Measurements from ENCODE around the gene TMEM169.

Gene TMEM169

GRCh38 chr2:216052420-216052819 lies 29.3 kb upstream of the TMEM169 start:
- Histone ChIP-seq H3K36me3 (ENCODE audit: control insufficient read depth, insufficient read depth, low read length, severe bottlenecking) (peaks cover 34% of the 10 kb centered on the region), H3K27me3 (replicated peaks; ENCODE audit: control insufficient read depth, insufficient read depth, low read length) (no peaks in the 10 kb centered on the region), H3K4me3 (ENCODE audit: low read length) (no peak overlapping the region), H3K9ac (ENCODE audit: low read length) (no peak overlapping the region), H3K4me1 (ENCODE audit: control insufficient read depth, insufficient read depth, low read length) (peaks cover 4% of the 10 kb centered on the region), H3K9me3 (ENCODE audit: control insufficient read depth, low read length) (no peaks in the 10 kb centered on the region)
- DNase-seq (ENCODE audit: low read depth), result no peak

GRCh38 chr2:216055680-216056079 lies 26.0 kb upstream of the TMEM169 start:
- Histone ChIP-seq H3K9me3 (ENCODE audit: control insufficient read depth, low read length) (no peaks in the 10 kb centered on the region), H3K4me1 (ENCODE audit: control insufficient read depth, insufficient read depth, low read length) (peaks cover 11% of the 10 kb centered on the region), H3K4me3 (ENCODE audit: low read length) (no peak overlapping the region), H3K9ac (ENCODE audit: low read length) (no peak overlapping the region), H3K36me3 (ENCODE audit: control insufficient read depth, insufficient read depth, low read length, severe bottlenecking) (peaks cover 43% of the 10 kb centered on the region), H3K27me3 (replicated peaks; ENCODE audit: control insufficient read depth, insufficient read depth, low read length) (no peaks in the 10 kb centered on the region)
- DNase-seq (ENCODE audit: low read depth), result no peak

GRCh38 chr2:216056739-216057138 lies 25.0 kb upstream of the TMEM169 start:
- Histone ChIP-seq H3K9me3 (ENCODE audit: control insufficient read depth, low read length) (no peaks in the 10 kb centered on the region), H3K36me3 (ENCODE audit: control insufficient read depth, insufficient read depth, low read length, severe bottlenecking) (peaks cover 43% of the 10 kb centered on the region), H3K27me3 (replicated peaks; ENCODE audit: control insufficient read depth, insufficient read depth, low read length) (no peaks in the 10 kb centered on the region), H3K4me3 (ENCODE audit: low read length) (no peak overlapping the region), H3K9ac (ENCODE audit: low read length) (no peak overlapping the region), H3K4me1 (ENCODE audit: control insufficient read depth, insufficient read depth, low read length) (peaks cover 11% of the 10 kb centered on the region)
- DNase-seq (ENCODE audit: low read depth), result no peak

- Histone ChIP-seq H3K4me1 (ENCODE audit: control insufficient read depth, insufficient read depth, low read length) (peaks cover 11% of the 10 kb centered on the region), H3K4me3 (ENCODE audit: low read length) (no peak overlapping the region), H3K9ac (ENCODE audit: low read length) (no peak overlapping the region), H3K9me3 (ENCODE audit: control insufficient read depth, low read length) (no peaks in the 10 kb centered on the region), H3K36me3 (ENCODE audit: control insufficient read depth, insufficient read depth, low read length, severe bottlenecking) (peaks cover 53% of the 10 kb centered on the region), H3K27me3 (replicated peaks; ENCODE audit: control insufficient read depth, insufficient read depth, low read length) (no peaks in the 10 kb centered on the region)
- peak; percentile 21 for DNase-seq (ENCODE audit: low read depth)
These were observed 24.0 kb upstream of the TMEM169 start for GRCh38 chr2:216057688-216058193.

- no peak overlapping the region for H3K9ac ChIP-seq (ENCODE audit: low read length)
- peaks cover 18% of the 10 kb centered on the region for H3K4me1 ChIP-seq (ENCODE audit: control insufficient read depth, insufficient read depth, low read length)
- H3K4me3 ChIP-seq (ENCODE audit: low read length), result no peak overlapping the region
- H3K36me3 ChIP-seq (ENCODE audit: control insufficient read depth, insufficient read depth, low read length, severe bottlenecking), result peaks cover 54% of the 10 kb centered on the region
- H3K9me3 ChIP-seq (ENCODE audit: control insufficient read depth, low read length), result no peaks in the 10 kb centered on the region
- no peaks in the 10 kb centered on the region for H3K27me3 ChIP-seq (replicated peaks; ENCODE audit: control insufficient read depth, insufficient read depth, low read length)
- no peak for DNase-seq (ENCODE audit: low read depth)
These were observed 22.4 kb upstream of the TMEM169 start for GRCh38 chr2:216059233-216059834.

- Histone ChIP-seq H3K9ac (ENCODE audit: low read length) (no peak overlapping the region), H3K27me3 (replicated peaks; ENCODE audit: control insufficient read depth, insufficient read depth, low read length) (no peaks in the 10 kb centered on the region), H3K36me3 (ENCODE audit: control insufficient read depth, insufficient read depth, low read length, severe bottlenecking) (peaks cover 45% of the 10 kb centered on the region), H3K9me3 (ENCODE audit: control insufficient read depth, low read length) (no peaks in the 10 kb centered on the region), H3K4me3 (ENCODE audit: low read length) (no peak overlapping the region), H3K4me1 (ENCODE audit: control insufficient read depth, insufficient read depth, low read length) (peaks cover 29% of the 10 kb centered on the region)
- no peak for DNase-seq (ENCODE audit: low read depth)
These were observed 17.6 kb upstream of the TMEM169 start for GRCh38 chr2:216064014-216064630.

- H3K9me3 ChIP-seq (ENCODE audit: control insufficient read depth, low read length), result no peaks in the 10 kb centered on the region
- no peaks in the 10 kb centered on the region for H3K27me3 ChIP-seq (replicated peaks; ENCODE audit: control insufficient read depth, insufficient read depth, low read length)
- H3K4me1 ChIP-seq (ENCODE audit: control insufficient read depth, insufficient read depth, low read length), result peaks cover 29% of the 10 kb centered on the region
- no peak overlapping the region for H3K4me3 ChIP-seq (ENCODE audit: low read length)
- no peak overlapping the region for H3K9ac ChIP-seq (ENCODE audit: low read length)
- no peak for DNase-seq (ENCODE audit: low read depth)
- H3K36me3 ChIP-seq (ENCODE audit: control insufficient read depth, insufficient read depth, low read length, severe bottlenecking), result peaks cover 40% of the 10 kb centered on the region
These were observed 17.1 kb upstream of the TMEM169 start for GRCh38 chr2:216064665-216065064.

- H3K27me3 ChIP-seq (replicated peaks; ENCODE audit: control insufficient read depth, insufficient read depth, low read length), result no peaks in the 10 kb centered on the region
- peaks cover 35% of the 10 kb centered on the region for H3K36me3 ChIP-seq (ENCODE audit: control insufficient read depth, insufficient read depth, low read length, severe bottlenecking)
- H3K4me1 ChIP-seq (ENCODE audit: control insufficient read depth, insufficient read depth, low read length), result peaks cover 39% of the 10 kb centered on the region
- no peaks in the 10 kb centered on the region for H3K9me3 ChIP-seq (ENCODE audit: control insufficient read depth, low read length)
- no peak overlapping the region for H3K9ac ChIP-seq (ENCODE audit: low read length)
- DNase-seq (ENCODE audit: low read depth), result no peak
- no peak overlapping the region for H3K4me3 ChIP-seq (ENCODE audit: low read length)
These were observed 15.5 kb upstream of the TMEM169 start for GRCh38 chr2:216066230-216066629.

- Histone ChIP-seq H3K9ac (ENCODE audit: low read length) (no peak overlapping the region), H3K4me1 (ENCODE audit: control insufficient read depth, insufficient read depth, low read length) (peaks cover 45% of the 10 kb centered on the region), H3K27me3 (replicated peaks; ENCODE audit: control insufficient read depth, insufficient read depth, low read length) (no peaks in the 10 kb centered on the region), H3K4me3 (ENCODE audit: low read length) (no peak overlapping the region), H3K36me3 (ENCODE audit: control insufficient read depth, insufficient read depth, low read length, severe bottlenecking) (peaks cover 29% of the 10 kb centered on the region), H3K9me3 (ENCODE audit: control insufficient read depth, low read length) (no peaks in the 10 kb centered on the region)
- DNase-seq (ENCODE audit: low read depth), result no peak
These were observed 12.7 kb upstream of the TMEM169 start for GRCh38 chr2:216069028-216069427.

- H3K36me3 ChIP-seq (ENCODE audit: control insufficient read depth, insufficient read depth, low read length, severe bottlenecking), result peaks cover 32% of the 10 kb centered on the region
These were observed 11.5 kb upstream of the TMEM169 start for GRCh38 chr2:216070195-216070594.

GRCh38 chr2:216071111-216071851 lies 10.4 kb upstream of the TMEM169 start:
- H3K27me3 ChIP-seq (replicated peaks; ENCODE audit: control insufficient read depth, insufficient read depth, low read length), result no peaks in the 10 kb centered on the region
- DNase-seq (ENCODE audit: low read depth), result peak; percentile 40
- H3K4me3 ChIP-seq (ENCODE audit: low read length), result no peak overlapping the region

More at GRCh38 chr2:216070195-216070594, 11.5 kb upstream of the TMEM169 start:
- DNase-seq (ENCODE audit: low read depth), result no peak
- Histone ChIP-seq H3K9me3 (ENCODE audit: control insufficient read depth, low read length) (no peaks in the 10 kb centered on the region), H3K9ac (ENCODE audit: low read length) (no peak overlapping the region), H3K4me3 (ENCODE audit: low read length) (no peak overlapping the region), H3K27me3 (replicated peaks; ENCODE audit: control insufficient read depth, insufficient read depth, low read length) (no peaks in the 10 kb centered on the region), H3K4me1 (ENCODE audit: control insufficient read depth, insufficient read depth, low read length) (peaks cover 33% of the 10 kb centered on the region)

More at GRCh38 chr2:216071111-216071851, 10.4 kb upstream of the TMEM169 start:
- Histone ChIP-seq H3K4me1 (ENCODE audit: control insufficient read depth, insufficient read depth, low read length) (peaks cover 22% of the 10 kb centered on the region), H3K9me3 (ENCODE audit: control insufficient read depth, low read length) (no peaks in the 10 kb centered on the region), H3K36me3 (ENCODE audit: control insufficient read depth, insufficient read depth, low read length, severe bottlenecking) (peaks cover 23% of the 10 kb centered on the region), H3K9ac (ENCODE audit: low read length) (no peak overlapping the region)
